COR-L47 (cell line): Measurements from ENCODE around the gene MEX3D.
"Not testable (repeated sequence)": the region's sequence is repeated elsewhere in the genome, so short reads cannot be mapped to it uniquely, and the experiment has no call there.

Source experiments
- DNase-seq: peaks from one replicate; lab custom pipeline; 2025; lab: John Stamatoyannopoulos, UW

Gene MEX3D

GRCh38 chr19:1571358-1571757, 3.2 kb upstream of the MEX3D start:
- no peak for DNase-seq

- DNase-seq = no peak
Measured at GRCh38 chr19:1570836-1571235, 2.7 kb upstream of the MEX3D start.

- DNase-seq = no peak
Measured at GRCh38 chr19:1569997-1570396, 1.9 kb upstream of the MEX3D start.

GRCh38 chr19:1567848-1568227, 287 bp downstream of the MEX3D start:
- no peak for DNase-seq

- no peak for DNase-seq
Measured at GRCh38 chr19:1567116-1567847, 843 bp downstream of the MEX3D start.

- DNase-seq = peak; percentile 82
Measured at GRCh38 chr19:1566392-1567115, 1.6 kb downstream of the MEX3D start.

GRCh38 chr19:1563251-1563650, 4.9 kb downstream of the MEX3D start:
- DNase-seq = no peak

GRCh38 chr19:1561236-1561842, 6.8 kb downstream of the MEX3D start:
- no peak for DNase-seq

- no peak for DNase-seq
Measured at GRCh38 chr19:1560286-1560882, 7.7 kb downstream of the MEX3D start.

- DNase-seq = no peak
Measured at GRCh38 chr19:1558552-1558951, 9.6 kb downstream of the MEX3D start.

GRCh38 chr19:1556390-1557070, 11.6 kb downstream of the MEX3D start:
- DNase-seq = no peak

- DNase-seq = no peak
Measured at GRCh38 chr19:1555487-1556389, 12.4 kb downstream of the MEX3D start.

GRCh38 chr19:1554968-1555367, 13.2 kb downstream of the MEX3D start:
- no peak for DNase-seq

- DNase-seq = no peak
Measured at GRCh38 chr19:1553415-1553814, 14.7 kb downstream of the MEX3D start.

- DNase-seq = no peak
Measured at GRCh38 chr19:1551068-1552040, 16.8 kb downstream of the MEX3D start.

- DNase-seq = no peak
Measured at GRCh38 chr19:1549332-1549945, 18.7 kb downstream of the MEX3D start.

GRCh38 chr19:1540365-1540925, 27.7 kb downstream of the MEX3D start:
- DNase-seq = no peak

- DNase-seq = not testable (repeated sequence)
Measured at GRCh38 chr19:1539749-1540148, 28.4 kb downstream of the MEX3D start.

GRCh38 chr19:1538978-1539377, 29.1 kb downstream of the MEX3D start:
- DNase-seq = no peak
